Subcutaneous preadipocyte (primary cell): ENCODE measurements around the gene SRGAP2. TPM values are rescaled to one million over a fixed set of nuclear protein-coding genes. Genes with fewer than 3 reads are reported as not detected.

Source experiments
- total RNA-seq: library from RNA; depleted of rRNA; stranded (reverse); fragments of >200 nt; gene quantifications from 2 replicates; pipeline ENCODE4 v1.2.3, GENCODE V29; 2012

Gene SRGAP2
- 43.0 and 65.7 TPM in 2 replicates for total RNA-seq

GRCh38 chr1:206203364-206204158 is at the start of gene SRGAP2:
Gene SRGAP2 (plus strand): TSS chr1:206203541. CDS start chr1:206205971, 2,430 bp downstream.

GRCh38 chr1:206202789-206203363 is 465 bp upstream of the SRGAP2 start, which contains the start of gene FAM72A:
Gene FAM72A (minus strand): TSS chr1:206202839. CDS start chr1:206202025, 814 bp downstream.

Other genes starting within 250 kb of the SRGAP2 start
- 8.2 and 9.9 TPM in 2 replicates for gene RAB7B, start 200.1 kb upstream of the SRGAP2 start, total RNA-seq
- not detected in 2 replicates for gene CTSE, start 179.6 kb upstream of the SRGAP2 start, total RNA-seq
- not detected in 2 replicates for gene RHEX, start 150.4 kb upstream of the SRGAP2 start, total RNA-seq
- not detected in 2 replicates for gene AVPR1B, start 86.2 kb upstream of the SRGAP2 start, total RNA-seq
- gene FAM72A, start 702 bp upstream of the SRGAP2 start, total RNA-seq = 2.2 and 4.3 TPM in 2 replicates